SK-N-SH (cell line): ENCODE measurements around the gene IL10RB. TPM values are rescaled to one million over a fixed set of nuclear protein-coding genes. Genes with fewer than 3 reads are reported as not detected.

Experiments used
- CTCF ChIA-PET: fragments of 300-600, 350-600 bp; formaldehyde crosslinking; extraction: SDS; loops from one replicate; lab custom pipeline; 2021; lab: Yijun Ruan, JAX
- POLR2A ChIA-PET: fragments of 350-600 bp; sonication (Branson Sonifier 250); formaldehyde crosslinking; extraction: SDS; loops from one replicate; lab custom pipeline; 2020; ENCODE audit warnings: antibody characterized with exemption, inconsistent platforms; lab: Yijun Ruan, JAX
- DNase-seq: peaks from one replicate; pipeline ENCODE4 v3.0.0; 2012
- H2AFZ ChIP-seq: fragments of 200-600 bp; sonication (generic); 2 replicates; pipeline ENCODE4 v1.8.1; 2016; ENCODE audit warnings: antibody characterized with exemption, mild to moderate bottlenecking, low read depth
- H3F3A ChIP-seq: fragments of 200-600 bp; sonication (generic); replicated peaks from 2 replicates; pipeline ENCODE3; 2016; ENCODE audit warnings: antibody characterized with exemption, mild to moderate bottlenecking; ENCODE audit not compliant: insufficient read depth
- H3K27ac ChIP-seq, 2 experiments: fragments of 200-500 bp in 1 of 2; fragments of 200-600 bp in 1 of 2; sonication (Bioruptor generic) in 1 of 2; sonication (generic), shearing (Covaris generic) in 1 of 2; 2 replicates each; pipeline versions ENCODE4 v1.5.1 to v1.6.1; 2014 to 2016; ENCODE audit warnings: low read depth in 2 of 2, inconsistent platforms in 1 of 2, low read length in 1 of 2, mild to moderate bottlenecking in 1 of 2, mixed read lengths in 1 of 2
- H3K27me3 ChIP-seq: fragments of 200-600 bp; sonication (generic), shearing (Covaris generic); 2 replicates; pipeline ENCODE4 v1.6.1; 2016; ENCODE audit warnings: mixed run types; ENCODE audit not compliant: insufficient read depth
- H3K36me3 ChIP-seq, 2 experiments: fragments of 200-500 bp in 1 of 2; fragments of 200-600 bp in 1 of 2; sonication (Bioruptor generic) in 1 of 2; sonication (generic) in 1 of 2; replicated peaks in 1 of 2; 2 replicates each; pipeline versions ENCODE3 to v1.5.1; 2014 to 2016; ENCODE audit warnings: low read length in 1 of 2, mild to moderate bottlenecking in 1 of 2; ENCODE audit not compliant: insufficient read depth in 2 of 2, control insufficient read depth in 1 of 2
- H3K4me1 ChIP-seq, 2 experiments: fragments of 200-500 bp in 1 of 2; fragments of 200-600 bp in 1 of 2; sonication (Bioruptor generic) in 1 of 2; sonication (generic), shearing (Covaris generic) in 1 of 2; 2 replicates each; pipeline versions ENCODE4 v1.5.1 to v1.6.1; 2014 to 2016; ENCODE audit warnings: low read depth in 1 of 2, low read length in 1 of 2, mixed run types in 1 of 2; ENCODE audit not compliant: insufficient read depth in 2 of 2, control insufficient read depth in 1 of 2
- H3K4me2 ChIP-seq: fragments of 200-600 bp; sonication (generic), shearing (Covaris generic); 2 replicates; pipeline ENCODE4 v1.6.1; 2017; ENCODE audit warnings: mixed run types
- H3K4me3 ChIP-seq, 2 experiments: fragments of 200-500 bp in 1 of 2; fragments of 200-600 bp in 1 of 2; sonication (Bioruptor generic) in 1 of 2; sonication (generic), shearing (Covaris generic) in 1 of 2; 2 replicates each; pipeline versions ENCODE4 v1.5.1 to v1.8.1; 2014 to 2016; ENCODE audit warnings: low read depth in 2 of 2, inconsistent platforms in 1 of 2, low read length in 1 of 2, mild to moderate bottlenecking in 1 of 2, mixed read lengths in 1 of 2, moderate library complexity in 1 of 2
- H3K79me2 ChIP-seq: fragments of 200-600 bp; sonication (generic); 2 replicates; pipeline ENCODE4 v1.8.1; 2017; ENCODE audit warnings: mild to moderate bottlenecking; ENCODE audit not compliant: insufficient read depth
- H3K9ac ChIP-seq: fragments of 200-600 bp; sonication (generic); 2 replicates; pipeline ENCODE4 v1.6.1; 2017; ENCODE audit warnings: mixed run types
- H3K9me2 ChIP-seq: fragments of 200-600 bp; sonication (generic); 2 replicates; pipeline ENCODE4 v1.6.1; 2017; ENCODE audit warnings: mixed run types
- H3K9me3 ChIP-seq: fragments of 200-600 bp; sonication (generic); 2 replicates; pipeline ENCODE4 v1.6.1; 2017; ENCODE audit warnings: mixed run types, mild to moderate bottlenecking, moderate library complexity
- H4K20me1 ChIP-seq: fragments of 200-600 bp; sonication (generic); 2 replicates; pipeline ENCODE4 v1.6.1; 2017; ENCODE audit warnings: mild to moderate bottlenecking, mixed run types; ENCODE audit not compliant: insufficient read depth
- ELF1 ChIP-seq: IDR thresholded peaks from 2 replicates; pipeline ENCODE4 v1.4.0; 2012
- EP300 ChIP-seq, 2 experiments: IDR thresholded peaks; 2 replicates each; pipeline versions ENCODE4 v1.4.0 to v1.6.1; 2012; ENCODE audit warnings: borderline replicate concordance in 1 of 2, low read depth in 1 of 2, low read length in 1 of 2
- EZH2phosphoT487 ChIP-seq: fragments of 200-600 bp; sonication (generic); IDR thresholded peaks from 2 replicates; pipeline ENCODE4 v1.6.1; 2017; ENCODE audit warnings: low read depth, mixed run types, mild to moderate bottlenecking, antibody characterized with exemption, moderate library complexity, borderline replicate concordance
- FOXJ3 ChIP-seq: sonication (generic); formaldehyde crosslinking; IDR thresholded peaks from 2 replicates; pipeline ENCODE4 v1.5.1; 2020; ENCODE audit warnings: mild to moderate bottlenecking, missing genetic modification reagents
- FOXM1 ChIP-seq: IDR thresholded peaks from 2 replicates; pipeline ENCODE4 v1.4.0; 2012; ENCODE audit warnings: low read depth, mild to moderate bottlenecking
- GABPA ChIP-seq: IDR thresholded peaks from 2 replicates; pipeline ENCODE4 v1.4.0; 2012; ENCODE audit warnings: low read depth, mild to moderate bottlenecking
- IRF3 ChIP-seq: fragments of 150-350 bp; IDR thresholded peaks from 2 replicates; pipeline ENCODE4 v1.6.1; 2016; ENCODE audit warnings: mild to moderate bottlenecking, low read depth, low read length
- MXI1 ChIP-seq: IDR thresholded peaks from 2 replicates; pipeline ENCODE4 v1.6.1; 2012; ENCODE audit warnings: mild to moderate bottlenecking, low read depth, low read length, improper control_type of control experiment
- NFIC ChIP-seq: IDR thresholded peaks from 2 replicates; pipeline ENCODE4 v1.4.0; 2012; ENCODE audit warnings: borderline replicate concordance
- RCOR1 ChIP-seq: fragments of 150-350 bp; IDR thresholded peaks from 2 replicates; pipeline ENCODE4 v1.6.1; 2017; ENCODE audit warnings: antibody characterized with exemption, low read length
- REST ChIP-seq: IDR thresholded peaks from 2 replicates; pipeline ENCODE4 v1.6.1; 2012; ENCODE audit warnings: mild to moderate bottlenecking, low read depth, low read length, moderate library complexity
- RFX5 ChIP-seq: IDR thresholded peaks from 2 replicates; pipeline ENCODE4 v1.6.1; 2012; ENCODE audit warnings: mild to moderate bottlenecking, improper control_type of control experiment, low read length
- RXRA ChIP-seq: IDR thresholded peaks from 2 replicates; pipeline ENCODE4 v1.4.0; 2012; ENCODE audit warnings: low read depth, mild to moderate bottlenecking, borderline replicate concordance
- SIN3A ChIP-seq: IDR thresholded peaks from 2 replicates; pipeline ENCODE4 v1.6.1; 2012; ENCODE audit warnings: low read depth, mild to moderate bottlenecking, low read length, moderate library complexity, borderline replicate concordance
- SMC3 ChIP-seq: IDR thresholded peaks from 2 replicates; pipeline ENCODE4 v1.6.1; 2012; ENCODE audit warnings: low read depth, low read length, improper control_type of control experiment
- TEAD4 ChIP-seq: IDR thresholded peaks from 2 replicates; pipeline ENCODE4 v1.4.0; 2012; ENCODE audit warnings: mild to moderate bottlenecking, borderline replicate concordance; ENCODE audit not compliant: insufficient read depth
- ZBTB33 ChIP-seq: IDR thresholded peaks from 2 replicates; pipeline ENCODE4 v1.4.0; 2012; ENCODE audit warnings: low read depth, borderline replicate concordance
- WGBS: methylation state at CpG from one replicate; pipeline ENCODE4 v1.1.6; 2017; ENCODE audit warnings: low lambda C conversion rate; 5-methylcytosine and 5-hydroxymethylcytosine counted together
- polyA plus RNA-seq, 3 experiments: library from polyadenylated mRNA; depleted of rRNA; stranded (reverse); fragments of >200 nt; gene quantifications; 2 replicates each; pipeline ENCODE4 v1.2.3, GENCODE V29; 2012

The IL10RB gene
- polyA plus RNA-seq, 1 of the 3 experiments (the other 2 are of a cell fraction) = 20.1 TPM

DNA sequence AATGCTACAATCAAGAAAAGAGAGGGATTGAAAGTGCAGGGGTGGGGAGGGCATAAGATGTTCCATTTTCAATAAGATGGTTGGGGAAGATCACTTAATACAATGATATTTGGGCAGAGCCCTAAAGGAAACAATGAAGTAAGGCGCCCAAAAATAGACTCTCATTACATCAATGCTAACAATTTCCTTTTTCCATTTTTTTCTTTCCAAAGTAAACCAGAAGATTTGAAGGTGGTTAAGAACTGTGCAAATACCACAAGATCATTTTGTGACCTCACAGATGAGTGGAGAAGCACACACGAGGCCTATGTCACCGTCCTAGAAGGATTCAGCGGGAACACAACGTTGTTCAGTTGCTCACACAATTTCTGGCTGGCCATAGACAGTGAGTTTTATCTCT lies 19.7 kb upstream of the IL10RB start:
- Histone ChIP-seq H3K9me2 (no peaks in the 10 kb centered on the region), H3K79me2 (no peaks in the 10 kb centered on the region), H3K9me3 (no peaks in the 10 kb centered on the region), H4K20me1 (no peaks in the 10 kb centered on the region), H3K4me3 (no peak overlapping the region), H3F3A (no peaks in the 10 kb centered on the region), H3K27ac (no peak overlapping the region), H3K27me3 (no peaks in the 10 kb centered on the region), H3K36me3 (peaks cover 32 to 45% of the 10 kb centered on the region in 2 experiments), H3K9ac (no peak overlapping the region), H3K4me1 (no peaks in the 10 kb centered on the region; a peak in 1 of 4 replicates), H3K4me2 (no peak overlapping the region), H2AFZ (no peak overlapping the region)
- DNase-seq = no peak
- ChIA-PET POLR2A (no interaction called here), CTCF (no interaction called here)
- TF ChIP-seq EZH2phosphoT487 (no peak), ZBTB33 (no peak), ELF1 (no peak), FOXJ3 (no peak), NFIC (no peak), RXRA (no peak), TEAD4 (no peak), REST (no peak), FOXM1 (no peak), MXI1 (no peak), RCOR1 (no peak), RFX5 (no peak), SIN3A (no peak), IRF3 (no peak), GABPA (no peak), SMC3 (no peak), EP300 (IDR thresholded peaks at IDR 0.05; ENCODE audit: borderline replicate concordance in 1 of 2, low read depth in 1 of 2, low read length in 1 of 2) (no peak)
- WGBS = 97% methylated on average over 5 of the region's 5 CpGs
